HS-27A (cell line): ENCODE data around the gene NEURL1B.

ENCODE experiments used
- DNase-seq: peaks from one replicate; pipeline ENCODE4 v3.0.0-alpha.2; 2012; ENCODE audit warnings: low read depth, missing footprints

Gene NEURL1B

DNA sequence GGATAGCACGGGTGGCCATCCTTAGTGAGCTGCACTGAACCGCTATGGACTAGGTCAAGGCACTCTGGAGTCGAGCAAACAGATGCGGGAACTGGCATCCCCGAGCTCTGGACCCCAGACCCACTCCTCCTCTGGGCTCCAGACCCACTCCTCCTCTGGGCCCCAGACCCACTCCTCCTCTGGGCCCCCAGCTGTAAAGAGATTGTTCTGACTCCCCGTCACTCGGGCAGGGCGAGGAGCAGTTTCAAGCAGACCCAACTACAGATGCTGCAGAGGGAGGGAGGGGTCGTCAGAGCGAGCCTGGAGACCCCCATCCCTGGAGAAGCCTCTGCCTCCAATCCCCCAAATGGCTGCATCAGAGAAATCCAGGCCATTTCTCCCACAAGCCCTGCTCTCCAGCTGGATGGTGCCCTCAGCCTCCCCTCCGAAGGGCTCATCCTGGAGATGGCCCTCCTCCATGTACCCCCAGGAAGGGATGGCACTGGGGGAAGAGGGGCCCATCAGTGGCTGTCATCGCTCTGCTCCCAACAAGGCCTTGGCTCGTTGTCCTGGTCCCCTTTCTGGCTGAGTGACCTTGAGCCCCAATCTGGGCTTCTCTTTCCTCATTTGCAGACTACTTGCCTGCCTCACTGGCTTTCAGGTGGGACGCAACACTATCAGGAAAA is 91.3 kb downstream of the NEURL1B start:
- DNase-seq, result no peak

DNA sequence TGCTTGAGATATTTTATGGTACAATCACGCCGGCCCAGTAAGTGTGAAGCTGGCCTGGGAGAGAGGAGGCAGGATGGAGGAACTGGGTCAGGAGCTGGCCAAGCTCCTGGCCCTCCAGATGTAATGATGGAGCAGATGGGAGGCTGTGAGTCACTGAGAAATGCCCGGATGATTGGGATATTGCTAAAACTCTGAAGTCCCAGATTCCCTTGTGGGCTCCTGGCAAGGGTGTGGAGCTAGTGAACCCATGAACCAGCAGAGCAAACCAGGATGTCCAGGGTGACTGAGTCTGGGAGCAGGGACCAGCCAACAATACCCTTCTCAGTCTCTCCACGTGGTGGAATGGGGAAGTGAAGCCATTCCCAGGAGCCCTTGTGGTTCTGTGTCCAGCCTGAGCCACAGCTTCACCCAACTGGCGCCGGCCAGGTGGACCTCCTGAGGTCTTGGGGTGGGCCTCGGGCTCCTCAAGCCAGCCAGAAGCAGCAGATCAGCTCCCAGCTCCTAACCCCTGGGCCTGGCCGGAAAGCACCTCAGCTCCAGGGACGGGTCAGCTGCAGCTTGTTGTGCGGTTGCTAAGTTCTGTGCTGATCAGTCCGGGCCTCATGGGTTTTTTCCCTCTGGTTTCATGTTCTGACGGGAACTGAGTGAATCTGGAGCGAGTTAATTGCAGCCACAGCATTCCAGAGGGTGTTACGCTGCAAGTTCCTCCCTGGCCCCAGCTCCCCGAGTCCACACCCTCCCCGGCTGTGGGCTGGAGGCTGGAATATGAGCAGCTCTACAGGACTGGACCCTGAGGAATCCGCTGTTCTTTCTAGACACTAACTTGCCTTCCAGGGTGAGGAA is 92.3 kb downstream of the NEURL1B start:
- peak; percentile 79 for DNase-seq

DNA sequence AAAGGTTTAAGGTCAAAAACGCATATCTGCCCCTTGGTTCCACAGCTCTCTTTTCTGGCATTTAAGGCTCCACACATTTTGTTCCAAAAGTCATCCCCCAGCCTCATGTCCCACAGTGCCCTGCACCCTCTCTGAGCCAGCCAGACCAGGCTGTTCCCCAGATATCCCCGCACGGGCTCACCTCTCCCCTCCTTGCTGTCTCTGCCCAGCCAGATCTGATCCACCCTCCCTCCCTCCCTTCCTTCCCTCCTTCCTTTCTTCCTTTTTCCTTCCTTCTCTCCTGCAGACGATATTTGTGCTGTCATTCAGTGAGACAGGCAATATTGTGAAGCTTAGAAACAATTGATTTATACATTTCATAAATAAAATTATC is 92.9 kb downstream of the NEURL1B start:
- no peak for DNase-seq

- DNase-seq, result no peak
Observed at GRCh38 chr5:172735141-172735831, 94.2 kb downstream of the NEURL1B start.

GRCh38 chr5:172736508-172737135 is 95.6 kb downstream of the NEURL1B start:
- DNase-seq, result no peak

DNA sequence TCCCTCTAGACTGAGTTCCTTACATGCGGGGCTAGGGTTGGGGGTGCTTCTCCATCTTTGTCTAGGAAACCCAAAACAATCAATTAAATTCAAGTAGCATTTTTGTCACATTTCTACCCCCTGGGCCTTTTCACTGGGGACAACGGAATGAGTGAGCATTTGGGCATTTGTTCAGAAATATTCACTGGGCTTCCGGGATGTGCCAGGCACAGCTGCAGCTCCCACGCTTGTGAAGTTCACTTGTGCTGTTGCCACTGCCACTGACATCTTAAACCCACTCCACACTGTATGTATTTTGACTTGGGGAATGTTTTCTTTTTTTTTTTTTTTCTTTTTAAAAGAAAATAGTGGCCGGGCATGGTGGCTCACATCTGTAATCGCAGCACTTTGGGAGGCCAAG is 98.3 kb downstream of the NEURL1B start:
- DNase-seq, result no peak

DNA sequence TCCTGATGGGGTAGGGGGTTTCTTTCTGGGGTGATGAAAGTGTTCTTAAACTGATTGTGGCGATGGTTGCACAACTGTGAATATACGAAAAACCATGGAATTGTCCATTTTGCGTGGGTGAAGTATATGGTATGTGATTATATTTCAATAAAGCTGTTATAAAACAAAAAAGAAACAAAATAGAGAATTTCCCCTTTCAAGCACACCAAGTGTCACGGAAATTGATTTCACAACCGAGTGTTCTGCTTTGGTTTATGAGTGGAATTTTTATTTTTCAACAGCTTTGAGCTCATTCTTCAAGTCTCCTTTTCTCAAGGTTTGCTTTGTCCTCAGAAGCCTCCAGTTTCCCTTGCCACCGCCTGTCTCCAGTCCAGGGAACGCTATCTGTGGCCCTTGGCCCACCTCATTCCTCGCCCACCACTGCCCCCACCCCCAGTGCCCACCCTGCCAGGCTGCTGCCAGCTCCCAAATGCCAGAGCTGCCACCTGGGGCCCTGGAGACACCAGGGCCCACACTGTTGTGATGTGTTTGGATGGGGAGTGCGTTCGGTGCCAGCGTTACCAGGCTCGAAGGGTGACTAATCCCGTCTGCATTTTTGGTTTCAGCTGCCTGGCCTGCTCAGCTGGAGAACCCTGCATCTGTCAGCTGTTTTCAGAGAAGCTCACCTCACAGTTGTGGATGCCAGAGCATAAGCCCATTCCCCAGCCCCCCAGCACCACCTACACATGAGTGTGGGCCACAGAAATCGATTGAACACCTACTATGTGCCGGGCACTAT is 99.6 kb downstream of the NEURL1B start:
- peak; percentile 51 for DNase-seq
